NCI-H526 (cell line): ENCODE measurements around the gene CFAP69.
A peak's percentile ranks its signal among the peaks of the same experiment; 100 is the strongest.

Source experiments
- DNase-seq, 2 experiments: peaks; one replicate each; lab custom pipeline; 2025; lab: John Stamatoyannopoulos, UW

CFAP69 gene, protein sequence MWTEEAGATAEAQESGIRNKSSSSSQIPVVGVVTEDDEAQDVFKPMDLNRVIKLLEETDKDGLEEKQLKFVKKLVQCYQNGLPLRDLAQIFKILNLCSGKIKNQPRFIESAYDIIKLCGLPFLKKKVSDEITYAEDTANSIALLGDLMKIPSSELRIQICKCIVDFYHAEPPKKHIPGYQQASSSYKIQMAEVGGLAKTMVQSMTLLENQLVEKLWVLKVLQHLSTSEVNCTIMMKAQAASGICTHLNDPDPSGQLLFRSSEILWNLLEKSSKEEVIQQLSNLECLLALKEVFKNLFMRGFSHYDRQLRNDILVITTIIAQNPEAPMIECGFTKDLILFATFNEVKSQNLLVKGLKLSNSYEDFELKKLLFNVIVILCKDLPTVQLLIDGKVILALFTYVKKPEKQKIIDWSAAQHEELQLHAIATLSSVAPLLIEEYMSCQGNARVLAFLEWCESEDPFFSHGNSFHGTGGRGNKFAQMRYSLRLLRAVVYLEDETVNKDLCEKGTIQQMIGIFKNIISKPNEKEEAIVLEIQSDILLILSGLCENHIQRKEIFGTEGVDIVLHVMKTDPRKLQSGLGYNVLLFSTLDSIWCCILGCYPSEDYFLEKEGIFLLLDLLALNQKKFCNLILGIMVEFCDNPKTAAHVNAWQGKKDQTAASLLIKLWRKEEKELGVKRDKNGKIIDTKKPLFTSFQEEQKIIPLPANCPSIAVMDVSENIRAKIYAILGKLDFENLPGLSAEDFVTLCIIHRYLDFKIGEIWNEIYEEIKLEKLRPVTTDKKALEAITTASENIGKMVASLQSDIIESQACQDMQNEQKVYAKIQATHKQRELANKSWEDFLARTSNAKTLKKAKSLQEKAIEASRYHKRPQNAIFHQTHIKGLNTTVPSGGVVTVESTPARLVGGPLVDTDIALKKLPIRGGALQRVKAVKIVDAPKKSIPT

DNA sequence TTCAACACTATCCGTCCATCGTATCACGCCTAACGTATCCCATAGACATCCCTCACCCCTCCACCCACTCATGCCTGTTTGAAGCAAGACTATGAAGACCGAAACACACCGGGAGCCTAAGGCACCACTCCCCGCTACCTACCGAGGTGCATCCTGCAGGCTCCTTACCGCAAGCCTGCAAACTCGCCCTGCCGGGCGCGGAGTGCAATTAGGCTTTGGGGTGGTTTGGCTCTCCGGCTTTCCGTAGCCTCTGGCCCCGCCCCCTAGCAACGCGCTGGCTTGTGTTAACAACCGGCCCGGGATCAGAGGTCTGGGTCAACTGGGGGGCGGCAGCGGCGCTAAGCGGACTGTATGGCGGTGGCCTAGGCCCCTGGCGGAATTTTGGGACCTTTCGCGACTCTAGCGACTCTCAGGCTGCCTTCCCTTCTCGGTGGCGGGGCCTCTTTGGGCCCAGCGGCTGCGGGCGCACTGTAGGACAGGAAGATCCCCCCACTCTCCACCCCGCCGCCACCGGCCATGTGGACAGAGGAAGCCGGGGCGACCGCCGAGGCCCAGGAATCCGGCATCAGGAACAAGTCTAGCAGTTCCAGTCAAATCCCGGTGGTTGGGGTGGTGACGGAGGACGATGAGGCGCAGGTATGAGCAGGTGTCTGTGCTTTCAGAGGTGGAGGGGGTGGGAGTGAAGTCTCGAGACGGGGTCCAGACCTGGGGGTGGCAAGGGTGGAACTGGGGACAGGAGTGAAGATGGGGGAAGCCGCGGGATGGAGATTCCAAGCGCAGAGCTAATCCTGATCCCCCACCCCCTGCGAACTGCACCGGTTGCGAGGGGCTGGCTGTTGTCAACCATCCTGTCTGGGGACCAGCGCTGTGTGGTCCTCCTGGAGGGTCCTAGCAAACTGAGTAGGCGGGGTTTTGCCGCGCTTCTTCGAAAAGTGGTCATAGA, at the start of gene CFAP69:
Gene CFAP69, plus strand, starts transcription at position 266 of the 943 bp plus-strand sequence. Its CDS starts 251 bp downstream, at position 517.
- peak; percentile 78 to 93 for DNase-seq

DNA sequence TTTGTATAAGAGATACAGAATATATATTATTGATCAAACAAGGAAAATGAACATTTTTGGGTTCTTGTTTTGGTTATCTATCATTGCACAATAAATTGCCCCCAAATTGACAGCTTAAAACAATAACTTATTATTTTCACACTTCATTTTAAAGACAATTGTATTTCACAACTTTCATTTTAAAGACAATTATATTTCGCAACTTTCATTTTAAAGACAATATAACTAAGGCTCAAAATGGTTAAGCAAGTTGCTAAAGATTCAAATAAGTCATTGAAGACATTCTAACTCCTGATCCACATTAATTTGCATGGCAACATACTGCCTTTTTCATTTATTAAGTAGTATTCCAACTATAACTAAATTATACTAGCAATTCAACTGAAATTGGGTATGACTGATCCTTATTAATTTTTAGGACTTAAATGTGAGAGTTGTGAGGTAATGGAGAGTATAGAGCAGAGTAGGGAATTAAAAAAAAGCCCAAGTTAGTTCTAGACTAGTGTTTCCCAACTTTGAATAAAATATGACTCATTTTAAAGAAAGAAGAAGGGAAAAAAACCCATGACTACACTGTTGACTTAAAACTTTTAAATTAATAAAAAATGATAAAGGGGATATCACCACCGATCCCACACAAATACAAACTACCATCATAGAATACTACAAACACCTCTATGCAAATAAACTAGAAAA, 43.3 kb upstream of the CFAP69 start:
- DNase-seq = no peak

GRCh38 chr7:90207956-90208355, 37.0 kb upstream of the CFAP69 start:
- no peak for DNase-seq

- DNase-seq = peak; percentile 60 to 74
Observed at GRCh38 chr7:90209776-90210175, 35.2 kb upstream of the CFAP69 start.

- DNase-seq = peak in 1 of 2 experiments; percentile 32
Observed at GRCh38 chr7:90210475-90210874, 34.5 kb upstream of the CFAP69 start.

GRCh38 chr7:90210981-90211380, 34.0 kb upstream of the CFAP69 start:
- peak; percentile 6 to 49 for DNase-seq

GRCh38 chr7:90211391-90212148, 33.4 kb upstream of the CFAP69 start, which contains the start of gene STEAP2:
STEAP2 (plus strand) TSS chr7:90211740; CDS start chr7:90225083, 13,343 bp downstream.
- DNase-seq = peak; percentile 88 to 97

- no peak for DNase-seq
Observed at GRCh38 chr7:90212149-90212495, 32.9 kb upstream of the CFAP69 start.

- no peak for DNase-seq
Observed at GRCh38 chr7:90213521-90213920, 31.5 kb upstream of the CFAP69 start.

DNA sequence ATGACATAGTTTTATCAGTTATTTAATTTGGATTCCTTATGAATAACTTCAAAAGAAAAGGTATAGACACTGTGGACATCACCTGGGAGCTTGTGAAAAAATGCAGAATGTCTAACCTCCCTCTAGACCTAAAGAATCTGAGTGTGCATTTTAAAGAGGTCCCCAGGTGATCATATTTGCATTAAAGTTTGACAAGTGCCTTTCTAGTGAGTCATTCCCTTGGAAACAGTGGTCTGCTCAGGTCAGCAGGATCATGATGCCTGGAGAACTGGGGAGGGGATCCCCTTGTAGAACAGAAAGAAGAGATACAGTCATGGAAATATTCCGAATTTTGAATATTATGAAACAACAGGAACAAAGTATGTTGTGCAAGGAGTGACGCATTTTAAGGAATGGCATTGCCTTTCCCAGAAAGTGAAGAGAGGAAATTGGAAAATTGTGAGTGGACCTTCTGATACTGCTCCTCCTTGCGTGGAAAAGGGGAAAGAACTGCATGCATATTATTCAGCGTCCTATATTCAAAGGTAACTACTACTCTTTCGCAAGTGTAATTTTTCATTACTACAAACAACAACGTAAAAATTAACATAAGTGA, 28.8 kb upstream of the CFAP69 start:
- DNase-seq = no peak

DNA sequence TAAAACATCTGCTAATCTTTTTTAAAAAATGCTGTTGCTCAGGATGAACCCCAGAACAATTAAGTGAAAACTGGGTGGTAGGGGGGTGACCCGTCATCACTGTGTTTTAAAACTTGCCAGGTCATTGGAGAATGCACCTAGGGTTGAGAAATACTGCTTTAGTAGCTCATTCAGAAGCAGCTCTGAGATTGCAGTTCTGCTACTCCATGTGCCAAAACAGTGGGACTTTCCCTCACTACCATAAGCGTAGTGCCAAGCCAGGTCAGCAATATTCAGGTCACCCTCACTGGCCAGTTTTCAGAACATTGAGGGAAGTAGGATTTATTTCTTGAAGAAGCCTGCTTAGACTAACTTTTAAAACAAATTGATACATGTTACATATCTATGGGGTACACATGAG, 28.2 kb upstream of the CFAP69 start:
- no peak for DNase-seq

- no peak for DNase-seq
Observed at GRCh38 chr7:90222390-90222789, 22.6 kb upstream of the CFAP69 start.

- DNase-seq = peak; percentile 57 to 63
Observed at GRCh38 chr7:90222811-90223725, 21.9 kb upstream of the CFAP69 start.

GRCh38 chr7:90224195-90224594, 20.8 kb upstream of the CFAP69 start:
- DNase-seq = peak; percentile 18 to 25

DNA sequence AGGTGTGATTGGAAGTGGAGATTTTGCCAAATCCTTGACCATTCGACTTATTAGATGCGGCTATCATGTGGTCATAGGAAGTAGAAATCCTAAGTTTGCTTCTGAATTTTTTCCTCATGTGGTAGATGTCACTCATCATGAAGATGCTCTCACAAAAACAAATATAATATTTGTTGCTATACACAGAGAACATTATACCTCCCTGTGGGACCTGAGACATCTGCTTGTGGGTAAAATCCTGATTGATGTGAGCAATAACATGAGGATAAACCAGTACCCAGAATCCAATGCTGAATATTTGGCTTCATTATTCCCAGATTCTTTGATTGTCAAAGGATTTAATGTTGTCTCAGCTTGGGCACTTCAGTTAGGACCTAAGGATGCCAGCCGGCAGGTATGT, 19.8 kb upstream of the CFAP69 start:
- DNase-seq = no peak

DNA sequence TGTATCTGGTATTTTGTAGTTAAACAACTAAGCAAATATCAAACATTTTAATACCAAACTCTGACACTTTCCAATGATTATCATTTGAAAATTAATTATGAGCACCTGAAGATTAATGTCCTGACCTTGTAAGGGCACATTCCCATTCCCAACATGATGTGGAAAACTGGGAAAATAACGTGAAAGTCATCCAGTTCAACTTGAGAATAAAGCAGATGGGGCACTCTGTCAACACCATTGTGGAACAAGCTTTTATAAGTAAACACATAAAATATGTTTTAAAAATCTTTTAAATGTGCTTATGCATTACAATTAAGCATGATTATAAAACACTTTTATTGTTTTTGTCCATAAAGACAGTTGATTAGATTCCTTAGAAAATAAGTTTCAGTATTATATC, 19.4 kb upstream of the CFAP69 start:
- DNase-seq = no peak

- DNase-seq = no peak
Observed at GRCh38 chr7:90227259-90227658, 17.7 kb upstream of the CFAP69 start.

GRCh38 chr7:90229682-90230081, 15.3 kb upstream of the CFAP69 start:
- no peak for DNase-seq

DNA sequence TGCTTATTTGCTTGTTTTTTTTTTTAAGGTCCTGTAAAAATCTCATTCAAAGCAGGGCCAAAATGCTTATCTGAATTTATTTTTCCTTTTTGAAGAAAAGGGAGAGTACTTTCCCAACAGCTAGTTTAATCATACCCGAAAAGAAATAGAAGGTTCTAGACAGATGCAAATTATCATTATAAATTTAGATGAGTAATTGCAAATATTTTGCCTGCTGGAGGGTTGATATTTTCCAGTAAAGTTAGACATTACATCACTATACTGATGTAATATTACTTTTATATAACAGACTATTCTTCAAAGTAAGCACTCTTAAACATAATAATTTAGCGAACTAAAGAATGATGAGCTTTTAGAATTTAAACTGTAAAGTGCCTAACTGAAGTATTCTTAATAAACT, 14.1 kb upstream of the CFAP69 start:
- DNase-seq = no peak
